Measurements from ENCODE around the gene LAMTOR2.
A peak's percentile ranks its signal among the peaks of the same experiment; 100 is the strongest.

The LAMTOR2 gene

GRCh38 chr1:156076609-156077429 lies 22.2 kb downstream of the LAMTOR2 start:
- DNase-seq, result no peak

GRCh38 chr1:156077430-156077760 lies 22.8 kb downstream of the LAMTOR2 start:
- DNase-seq, result no peak

GRCh38 chr1:156078728-156079127 lies 24.1 kb downstream of the LAMTOR2 start:
- DNase-seq, result no peak

- no peak for DNase-seq
Measured at GRCh38 chr1:156079762-156080161, 25.2 kb downstream of the LAMTOR2 start.

GRCh38 chr1:156080241-156080862 lies 25.8 kb downstream of the LAMTOR2 start:
- no peak for DNase-seq

GRCh38 chr1:156080863-156081179 lies 26.2 kb downstream of the LAMTOR2 start:
- no peak for DNase-seq

GRCh38 chr1:156081180-156081916 lies 26.8 kb downstream of the LAMTOR2 start:
- DNase-seq, result no peak

GRCh38 chr1:156081917-156082308 lies 27.3 kb downstream of the LAMTOR2 start:
- DNase-seq, result no peak

- DNase-seq, result peak; percentile 44
Measured at GRCh38 chr1:156082309-156083091, 27.9 kb downstream of the LAMTOR2 start, which contains the start of gene MEX3A. MEX3A (minus strand) TSS chr1:156082465; CDS start chr1:156081998, 467 bp downstream.

GRCh38 chr1:156083800-156084790 lies 29.5 kb downstream of the LAMTOR2 start:
- DNase-seq, result no peak

GRCh38 chr1:156086256-156086662 lies 31.7 kb downstream of the LAMTOR2 start:
- DNase-seq, result no peak

GRCh38 chr1:156089704-156090103 lies 35.1 kb downstream of the LAMTOR2 start:
- DNase-seq, result no peak

- no peak for DNase-seq
Measured at GRCh38 chr1:156090138-156090839, 35.7 kb downstream of the LAMTOR2 start.

- peak; percentile 45 for DNase-seq
Measured at GRCh38 chr1:156090840-156091188, 36.2 kb downstream of the LAMTOR2 start.

GRCh38 chr1:156091610-156092009 lies 37.0 kb downstream of the LAMTOR2 start:
- DNase-seq, result no peak

GRCh38 chr1:156095906-156096508 lies 41.4 kb downstream of the LAMTOR2 start:
- DNase-seq, result no peak

GRCh38 chr1:156096640-156097391 lies 42.2 kb downstream of the LAMTOR2 start:
- DNase-seq, result peak; percentile 56

- no peak for DNase-seq
Measured at GRCh38 chr1:156097499-156098178, 43.1 kb downstream of the LAMTOR2 start.

- no peak for DNase-seq
Measured at GRCh38 chr1:156098784-156099183, 44.2 kb downstream of the LAMTOR2 start.
